Erythroblast (primary cell): Measurements from ENCODE around the gene LYPLA2.
A peak's percentile ranks its signal among the peaks of the same experiment; 100 is the strongest.
"Not testable (repeated sequence)": the region's sequence is repeated elsewhere in the genome, so short reads cannot be mapped to it uniquely, and the experiment has no call there.

ENCODE experiments used
- DNase-seq, 2 experiments: peaks; one replicate each; lab custom pipeline; 2025; lab: John Stamatoyannopoulos, UW
- GATA1 ChIP-seq: IDR thresholded peaks from 2 replicates; pipeline ENCODE4 v1.6.1; 2011; ENCODE audit warnings: low read depth, mild to moderate bottlenecking, control low read depth, low read length, moderate library complexity
- POLR2A ChIP-seq: IDR thresholded peaks from 2 replicates; pipeline ENCODE4 v1.6.1; 2011; ENCODE audit warnings: mild to moderate bottlenecking, low read length

LYPLA2 gene

GRCh38 chr1:23792151-23792945, 1.4 kb downstream of the LYPLA2 start:
- TF ChIP-seq POLR2A: no peak
- no peak for TF ChIP-seq GATA1
- DNase-seq: peak in 1 of 2 experiments; percentile 20

GRCh38 chr1:23793018-23793781, 2.3 kb downstream of the LYPLA2 start:
- peak in 1 of 2 experiments; percentile 86 for DNase-seq
- TF ChIP-seq GATA1 (no peak), POLR2A (no peak)

GRCh38 chr1:23793861-23794731, 3.2 kb downstream of the LYPLA2 start:
- DNase-seq: no peak
- no peak for TF ChIP-seq POLR2A
- no peak for TF ChIP-seq GATA1

- not testable (repeated sequence) for DNase-seq
Observed at GRCh38 chr1:23794732-23795182, 3.8 kb downstream of the LYPLA2 start.

GRCh38 chr1:23795676-23796465, 4.9 kb downstream of the LYPLA2 start:
- TF ChIP-seq GATA1 (no peak), POLR2A (no peak)

GRCh38 chr1:23796466-23797271, 5.7 kb downstream of the LYPLA2 start:
- no peak for TF ChIP-seq GATA1
- TF ChIP-seq POLR2A: no peak
- peak in 1 of 2 experiments; percentile 19 for DNase-seq

More at GRCh38 chr1:23795676-23796465, 4.9 kb downstream of the LYPLA2 start:
- no peak for DNase-seq

- no peak for DNase-seq
- no peak for TF ChIP-seq GATA1
- TF ChIP-seq POLR2A: no peak
Observed at GRCh38 chr1:23797478-23798448, 6.8 kb downstream of the LYPLA2 start.

GRCh38 chr1:23798662-23799142, 7.8 kb downstream of the LYPLA2 start:
- DNase-seq: peak in 1 of 2 experiments; percentile 42
- no peak for TF ChIP-seq POLR2A
- TF ChIP-seq GATA1: no peak

GRCh38 chr1:23799255-23799569, 8.3 kb downstream of the LYPLA2 start:
- no peak for DNase-seq
- no peak for TF ChIP-seq POLR2A
- TF ChIP-seq GATA1: no peak

GRCh38 chr1:23799570-23800399, 8.8 kb downstream of the LYPLA2 start:
- TF ChIP-seq GATA1: no peak
- peak; percentile 43 for TF ChIP-seq POLR2A
- peak in 1 of 2 experiments; percentile 60 for DNase-seq
